ENCODE data around the gene PPP1R27. TPM values are rescaled to one million over a fixed set of nuclear protein-coding genes. Genes with fewer than 3 reads are reported as not detected.

The PPP1R27 gene
- total and polyA plus RNA-seq, 4 donors = 0.31 to 0.35 TPM; not detected in 2

- TF ChIP-seq REST (IDR thresholded peaks at IDR 0.05) (no peak), RAD21 (IDR thresholded peaks at IDR 0.05) (no peak), YY1 (IDR thresholded peaks at IDR 0.05) (no peak), HNF4A (conservative IDR thresholded peaks at IDR 0.05) (no peak)
Measured at GRCh38 chr17:81858170-81858966, 23.5 kb upstream of the PPP1R27 start (continued).

- no peak overlapping the region for H3K27ac ChIP-seq (ENCODE audit: low read depth in 1 of 2, low read length in 2 of 2)
Measured at GRCh38 chr17:81854974-81855774, 20.3 kb upstream of the PPP1R27 start.

More at GRCh38 chr17:81854974-81855774, 20.3 kb upstream of the PPP1R27 start:
- TF ChIP-seq HNF4A (conservative IDR thresholded peaks at IDR 0.05) (peak; percentile 25 to 38), YY1 (IDR thresholded peaks at IDR 0.05) (no peak), TAF1 (conservative IDR thresholded peaks at IDR 0.05) (no peak), RAD21 (IDR thresholded peaks at IDR 0.05) (peak; percentile 64 to 73), JUND (IDR thresholded peaks at IDR 0.05) (no peak), ZBTB33 (IDR thresholded peaks at IDR 0.05) (no peak), REST (IDR thresholded peaks at IDR 0.05) (no peak), RXRA (IDR thresholded peaks at IDR 0.05) (peak; percentile 31 to 66), GABPA (IDR thresholded peaks at IDR 0.05 in 1 of 2, conservative IDR thresholded peaks at IDR 0.05 in 1 of 2) (no peak)
- TF ChIP-seq, protein P1, sequence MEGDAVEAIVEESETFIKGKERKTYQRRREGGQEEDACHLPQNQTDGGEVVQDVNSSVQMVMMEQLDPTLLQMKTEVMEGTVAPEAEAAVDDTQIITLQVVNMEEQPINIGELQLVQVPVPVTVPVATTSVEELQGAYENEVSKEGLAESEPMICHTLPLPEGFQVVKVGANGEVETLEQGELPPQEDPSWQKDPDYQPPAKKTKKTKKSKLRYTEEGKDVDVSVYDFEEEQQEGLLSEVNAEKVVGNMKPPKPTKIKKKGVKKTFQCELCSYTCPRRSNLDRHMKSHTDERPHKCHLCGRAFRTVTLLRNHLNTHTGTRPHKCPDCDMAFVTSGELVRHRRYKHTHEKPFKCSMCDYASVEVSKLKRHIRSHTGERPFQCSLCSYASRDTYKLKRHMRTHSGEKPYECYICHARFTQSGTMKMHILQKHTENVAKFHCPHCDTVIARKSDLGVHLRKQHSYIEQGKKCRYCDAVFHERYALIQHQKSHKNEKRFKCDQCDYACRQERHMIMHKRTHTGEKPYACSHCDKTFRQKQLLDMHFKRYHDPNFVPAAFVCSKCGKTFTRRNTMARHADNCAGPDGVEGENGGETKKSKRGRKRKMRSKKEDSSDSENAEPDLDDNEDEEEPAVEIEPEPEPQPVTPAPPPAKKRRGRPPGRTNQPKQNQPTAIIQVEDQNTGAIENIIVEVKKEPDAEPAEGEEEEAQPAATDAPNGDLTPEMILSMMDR (IDR thresholded peaks at IDR 0.05; ENCODE audit: low read depth, low read length, missing input control) = peak; percentile 22
- peaks cover 30 to 47% (median 37%) of the 10 kb centered on the region in 4 donors for H3K36me3 ChIP-seq (ENCODE audit: control insufficient read depth in 4 of 4, insufficient read depth in 3 of 4, low read depth in 1 of 4, low read length in 3 of 4)
- H3K4me1 ChIP-seq (ENCODE audit: control insufficient read depth in 4 of 4, insufficient read depth in 4 of 4, low read length in 3 of 4) = peaks cover 4 to 37% (median 32%) of the 10 kb centered on the region in 4 donors
- no peaks in the 10 kb centered on the region for H3K9me3 ChIP-seq (ENCODE audit: control insufficient read depth in 4 of 4, low read length in 3 of 4)
- 56% methylated on average over 29 of the region's 29 CpGs for WGBS
- no peak for DNase-seq (ENCODE audit: low spot score)
- no peak overlapping the region for H3K9ac ChIP-seq (ENCODE audit: low read depth in 1 of 2, low read length in 2 of 2)
- no peak overlapping the region for H3K4me3 ChIP-seq (ENCODE audit: low read depth in 1 of 3, low read length in 3 of 3)
- no peaks in the 10 kb centered on the region for H3K27me3 ChIP-seq (ENCODE audit: control insufficient read depth in 4 of 4, insufficient read depth in 4 of 4, low read length in 3 of 4)

Data from liver (tissue), 9 donors.